Cardiac muscle cell (in vitro differentiated cells and primary cell): Measurements from ENCODE around the gene DOCK1. TPM values are rescaled to one million over a fixed set of nuclear protein-coding genes. Genes with fewer than 3 reads are reported as not detected.
"Not testable (repeated sequence)": the region's sequence is repeated elsewhere in the genome, so short reads cannot be mapped to it uniquely, and the experiment has no call there.

Source experiments
- DNase-seq, 2 donors: peaks; one replicate each; pipeline versions ENCODE4 v3.0.0 to v3.0.0-alpha.2; 2010 to 2017; ENCODE audit warnings: low read depth in 1 of 2, low spot score in 1 of 2
- H3K27ac ChIP-seq: fragments of 200-600 bp; sonication (generic); 2 replicates; pipeline ENCODE4 v1.5.1; 2016
- H3K27me3 ChIP-seq: fragments of 200-600 bp; sonication (generic); 2 replicates; pipeline ENCODE4 v1.6.0; 2016; ENCODE audit warnings: control low read depth
- H3K36me3 ChIP-seq: fragments of 200-600 bp; sonication (generic); 2 replicates; pipeline ENCODE4 v1.5.1; 2016; ENCODE audit warnings: control low read depth
- H3K4me1 ChIP-seq: fragments of 200-600 bp; sonication (generic); 2 replicates; pipeline ENCODE4 v1.8.1; 2017; ENCODE audit warnings: low read depth, mild to moderate bottlenecking, mixed run types
- H3K4me3 ChIP-seq: fragments of 200-600 bp; sonication (generic); 2 replicates; pipeline ENCODE4 v1.5.1; 2016; ENCODE audit warnings: mild to moderate bottlenecking
- H3K9me3 ChIP-seq: fragments of 200-600 bp; sonication (generic); 2 replicates; pipeline ENCODE4 v1.5.1; 2017; ENCODE audit warnings: low read depth, mild to moderate bottlenecking, control low read depth
- polyA plus RNA-seq: library from polyadenylated mRNA; unstranded; fragments of >200 nt; fragmentation: Nextera tagmentation; extraction: Ambion mirVana; gene quantifications from 2 replicates; pipeline ENCODE4 v1.2.1, GENCODE V29; 2016
- total RNA-seq: library from RNA; depleted of rRNA; stranded (reverse); fragments of >200 nt; gene quantifications from 2 replicates; pipeline ENCODE4 v1.2.3, GENCODE V29; 2016
- TF ChIP-seq, protein P1 (sequence below): IDR thresholded peaks from 2 replicates; pipeline ENCODE4 v1.5.1; 2012; ENCODE audit warnings: low read depth, mild to moderate bottlenecking, low read length

The DOCK1 gene
- total and polyA plus RNA-seq, 2 experiments from 2014 or later, result 15.0 to 30.6 TPM

DNA sequence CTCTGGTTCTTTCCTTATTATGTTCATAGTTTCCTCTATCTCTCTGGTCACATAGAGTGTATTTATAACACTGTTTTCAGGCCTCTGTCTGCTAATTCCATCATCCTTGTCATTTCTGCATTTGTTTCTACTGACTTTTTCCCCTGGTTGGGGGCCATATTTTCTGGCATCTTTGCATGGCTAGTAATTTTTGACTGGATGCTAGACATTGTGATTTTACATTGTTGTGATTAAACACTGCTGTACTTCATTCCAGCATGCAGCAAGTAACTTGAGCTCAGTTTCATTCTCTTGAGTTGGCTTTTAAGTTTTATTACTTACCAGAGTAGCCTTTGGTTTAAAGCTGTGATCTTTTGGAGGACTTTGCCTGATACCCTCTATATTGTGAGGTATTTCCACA, 6.8 kb upstream of the DOCK1 start:
- TF ChIP-seq, protein P1, sequence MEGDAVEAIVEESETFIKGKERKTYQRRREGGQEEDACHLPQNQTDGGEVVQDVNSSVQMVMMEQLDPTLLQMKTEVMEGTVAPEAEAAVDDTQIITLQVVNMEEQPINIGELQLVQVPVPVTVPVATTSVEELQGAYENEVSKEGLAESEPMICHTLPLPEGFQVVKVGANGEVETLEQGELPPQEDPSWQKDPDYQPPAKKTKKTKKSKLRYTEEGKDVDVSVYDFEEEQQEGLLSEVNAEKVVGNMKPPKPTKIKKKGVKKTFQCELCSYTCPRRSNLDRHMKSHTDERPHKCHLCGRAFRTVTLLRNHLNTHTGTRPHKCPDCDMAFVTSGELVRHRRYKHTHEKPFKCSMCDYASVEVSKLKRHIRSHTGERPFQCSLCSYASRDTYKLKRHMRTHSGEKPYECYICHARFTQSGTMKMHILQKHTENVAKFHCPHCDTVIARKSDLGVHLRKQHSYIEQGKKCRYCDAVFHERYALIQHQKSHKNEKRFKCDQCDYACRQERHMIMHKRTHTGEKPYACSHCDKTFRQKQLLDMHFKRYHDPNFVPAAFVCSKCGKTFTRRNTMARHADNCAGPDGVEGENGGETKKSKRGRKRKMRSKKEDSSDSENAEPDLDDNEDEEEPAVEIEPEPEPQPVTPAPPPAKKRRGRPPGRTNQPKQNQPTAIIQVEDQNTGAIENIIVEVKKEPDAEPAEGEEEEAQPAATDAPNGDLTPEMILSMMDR, result no peak
- Histone ChIP-seq H3K27ac (no peak overlapping the region), H3K4me1 (no peaks in the 10 kb centered on the region), H3K27me3 (no peaks in the 10 kb centered on the region), H3K36me3 (no peaks in the 10 kb centered on the region), H3K4me3 (no peak overlapping the region), H3K9me3 (no peaks in the 10 kb centered on the region)
- no peak for DNase-seq

DNA sequence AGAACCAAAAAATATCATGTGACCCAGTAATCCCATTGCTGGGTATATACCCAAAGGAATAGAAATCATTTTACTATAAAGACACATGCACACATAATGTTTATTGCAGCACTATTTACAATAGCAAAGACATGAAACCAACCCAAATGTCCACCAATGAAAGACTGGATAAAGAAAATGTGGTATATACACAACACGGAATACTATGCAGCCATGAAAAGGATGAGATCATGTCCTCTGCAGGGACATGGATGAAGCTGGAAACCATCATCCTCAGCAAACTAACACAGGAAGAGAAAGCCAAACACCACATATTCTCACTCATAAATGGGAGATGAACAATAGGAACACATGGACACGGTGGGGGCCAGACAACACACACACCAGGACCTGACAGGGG, 5.7 kb upstream of the DOCK1 start:
- not testable (repeated sequence) for H3K36me3 ChIP-seq, H3K27me3 ChIP-seq, H3K27ac ChIP-seq, DNase-seq, H3K4me3 ChIP-seq, H3K4me1 ChIP-seq, H3K9me3 ChIP-seq

DNA sequence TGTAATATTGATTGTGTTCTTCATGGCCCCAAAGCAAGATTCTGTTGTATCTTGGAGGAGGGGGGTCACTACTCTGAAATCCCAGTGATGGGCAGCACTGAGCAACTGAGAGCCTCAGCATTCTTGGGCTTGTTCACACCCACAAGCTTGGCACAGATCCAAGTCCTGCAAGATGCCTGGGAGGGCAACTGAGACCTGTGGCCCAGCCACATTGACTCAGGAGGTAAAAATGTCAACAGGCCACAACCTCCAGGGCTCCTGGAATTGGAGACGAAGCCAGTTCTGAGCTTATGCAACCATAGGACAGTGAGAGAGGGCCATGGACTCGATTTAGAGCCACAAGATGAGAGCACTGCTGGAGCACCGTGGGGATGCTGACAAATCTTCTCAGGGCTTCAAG, 3.1 kb upstream of the DOCK1 start:
- TF ChIP-seq, protein P1, result peak; percentile 43
- peak in 1 of 2 donors; percentile 83 for DNase-seq
- Histone ChIP-seq H3K27ac (no peak overlapping the region), H3K27me3 (no peaks in the 10 kb centered on the region), H3K36me3 (no peaks in the 10 kb centered on the region), H3K4me3 (no peak overlapping the region), H3K9me3 (no peaks in the 10 kb centered on the region), H3K4me1 (no peaks in the 10 kb centered on the region)

DNA sequence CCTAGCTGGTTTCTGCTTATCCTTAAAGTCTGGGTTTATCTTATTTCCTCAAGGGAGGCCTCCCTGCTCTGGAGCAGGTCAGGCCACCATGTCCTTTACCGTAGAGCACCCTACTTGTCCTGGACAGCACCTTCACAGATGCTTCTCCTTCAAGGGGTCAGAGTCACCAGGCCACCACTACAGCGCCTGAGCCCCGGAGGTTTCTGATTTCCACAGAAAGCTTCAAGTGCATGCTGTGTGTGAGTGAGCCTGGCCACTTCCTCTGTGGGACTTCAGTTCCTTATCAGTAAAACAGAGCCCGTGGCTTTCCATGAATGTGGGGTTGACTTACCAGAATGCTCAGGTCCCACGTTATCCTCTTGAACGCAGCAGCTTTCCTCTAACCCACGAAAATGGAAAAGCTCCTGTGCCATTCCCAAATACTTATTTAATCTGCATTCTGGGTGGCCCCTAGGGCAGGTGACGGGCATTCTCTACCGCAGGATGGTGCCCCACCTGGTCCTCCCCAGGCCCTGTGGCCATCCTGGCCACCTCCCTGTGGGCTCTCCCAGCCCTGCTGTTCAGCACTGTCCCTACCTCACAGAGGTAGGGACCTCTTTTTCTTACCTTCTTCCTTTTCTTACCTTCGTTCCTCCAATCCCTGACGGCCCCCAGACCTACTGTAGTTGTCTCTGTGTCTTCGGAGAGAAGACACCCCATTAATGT, 1.4 kb upstream of the DOCK1 start:
- no peaks in the 10 kb centered on the region for H3K4me1 ChIP-seq
- no peak overlapping the region for H3K27ac ChIP-seq
- TF ChIP-seq, protein P1, result no peak
- H3K9me3 ChIP-seq, result no peaks in the 10 kb centered on the region
- no peaks in the 10 kb centered on the region for H3K27me3 ChIP-seq
- H3K36me3 ChIP-seq, result no peaks in the 10 kb centered on the region
- no peak for DNase-seq
- H3K4me3 ChIP-seq, result no peak overlapping the region

DNA sequence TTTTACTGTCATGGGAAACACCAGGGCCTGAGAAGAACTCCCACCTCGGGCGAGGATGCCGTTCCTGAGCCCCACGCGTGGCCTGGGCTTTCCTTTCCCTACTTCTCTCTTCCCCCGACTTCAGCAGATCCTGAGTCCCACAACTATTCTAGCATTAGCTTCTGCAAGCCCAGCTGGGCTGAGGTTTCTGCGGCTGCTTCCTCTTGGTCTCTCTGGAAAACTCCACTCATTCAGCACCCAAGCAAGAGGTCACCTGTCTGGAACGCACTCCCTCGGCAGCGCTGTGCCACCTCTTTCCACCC, 761 bp upstream of the DOCK1 start:
- no peak for DNase-seq
- Histone ChIP-seq H3K4me3 (peak overlapping the region; percentile 98), H3K36me3 (no peaks in the 10 kb centered on the region), H3K27me3 (no peaks in the 10 kb centered on the region), H3K4me1 (no peaks in the 10 kb centered on the region), H3K27ac (no peak overlapping the region), H3K9me3 (no peaks in the 10 kb centered on the region)
- TF ChIP-seq, protein P1, result no peak

DNA sequence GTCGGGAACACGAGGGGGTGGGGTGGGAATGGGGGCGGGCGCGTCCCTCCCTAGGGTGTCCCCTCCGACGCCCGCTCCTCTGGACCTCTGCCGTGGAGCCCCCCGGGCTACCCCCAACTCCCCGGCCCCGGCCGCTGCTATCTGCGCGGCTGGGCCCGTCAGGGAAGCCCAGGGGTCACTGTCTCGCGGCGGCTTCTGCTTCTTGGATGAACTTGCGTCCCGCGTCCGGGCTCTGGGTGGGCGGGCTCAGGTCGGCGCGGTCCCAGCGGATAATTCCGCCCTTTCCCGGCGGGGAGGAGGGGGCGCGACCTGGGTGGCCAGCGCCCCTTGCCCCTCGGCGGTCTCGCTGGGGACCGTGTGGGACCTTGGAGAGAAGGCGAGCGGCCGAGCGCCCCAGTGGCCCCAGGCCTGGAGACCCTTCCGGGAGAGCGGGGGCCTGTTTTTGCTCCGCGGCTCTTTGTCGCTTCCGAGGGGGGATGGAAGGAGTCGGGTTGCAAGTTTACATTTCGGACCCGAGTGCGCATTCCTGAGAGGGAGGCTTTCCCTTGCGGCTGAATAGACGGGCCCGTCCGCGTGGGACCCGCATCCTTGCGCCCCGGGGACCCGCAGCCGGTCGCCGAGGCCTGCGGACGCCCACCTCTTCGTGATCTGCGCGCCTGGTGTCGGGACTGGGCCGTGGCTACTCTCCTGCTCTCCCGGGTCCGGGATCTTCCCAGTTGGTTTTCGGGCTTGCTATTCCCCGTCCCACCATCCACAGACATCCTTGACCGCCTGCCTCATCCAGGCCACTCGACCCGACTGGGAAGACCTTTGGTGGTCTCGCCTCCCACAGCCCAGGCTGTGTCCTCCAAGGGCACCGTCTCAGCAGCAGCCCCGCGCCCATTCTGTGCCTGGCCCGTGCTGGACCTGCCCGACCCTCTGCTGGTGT, 812 bp downstream of the DOCK1 start:
- TF ChIP-seq, protein P1, result no peak
- no peaks in the 10 kb centered on the region for H3K36me3 ChIP-seq
- no peaks in the 10 kb centered on the region for H3K9me3 ChIP-seq
- no peak overlapping the region for H3K27ac ChIP-seq
- H3K4me1 ChIP-seq, result no peaks in the 10 kb centered on the region
- DNase-seq, result peak; percentile 43 to 64
- H3K4me3 ChIP-seq, result peak overlapping the region; percentile 98
- no peaks in the 10 kb centered on the region for H3K27me3 ChIP-seq
